Naive thymus-derived CD4-positive, alpha-beta T cell (primary cell): Measurements from ENCODE around the gene FUT3. TPM values are rescaled to one million over a fixed set of nuclear protein-coding genes. Genes with fewer than 3 reads are reported as not detected.

ENCODE experiments used
- ATAC-seq: fragments of 150-1000 bp; cut with Tn5 transposase; 2 replicates; pipeline ENCODE4 v1.10.0; 2021; ENCODE audit warnings: mild to moderate bottlenecking, moderate library complexity
- CTCF ChIA-PET: fragments of 350-600 bp; sonication (Branson Sonifier 250); formaldehyde crosslinking; loops from one replicate; lab custom pipeline; 2021; ENCODE audit warnings: antibody characterized with exemption; lab: Charles Lee
- POLR2A ChIA-PET: fragments of 350-600 bp; sonication (Branson Sonifier 250); formaldehyde crosslinking; loops from one replicate; lab custom pipeline; 2021; ENCODE audit warnings: antibody characterized with exemption, inconsistent platforms; lab: Charles Lee
- DNase-seq, 9 donors: peaks; one replicate each; pipeline versions ENCODE4 v3.0.0 to v3.0.0-alpha.2; 2020 to 2022; ENCODE audit warnings: mixed read lengths in 1 of 9
- H3K27ac ChIP-seq: one replicate; pipeline ENCODE4 v1.7.0; 2013; ENCODE audit warnings: mild to moderate bottlenecking, low read depth, low read length, moderate library complexity
- H3K27me3 ChIP-seq, 2 donors: one replicate each; pipeline ENCODE4 v1.7.0; 2013; ENCODE audit warnings: low read length in 2 of 2, mild to moderate bottlenecking in 2 of 2, moderate library complexity in 2 of 2; ENCODE audit not compliant: control insufficient read depth in 2 of 2, insufficient read depth in 2 of 2
- H3K36me3 ChIP-seq, 3 experiments: 1 replicate in 2 of 3; 2 replicates in 1 of 3; pipeline ENCODE4 v1.7.0; 2013; ENCODE audit warnings: low read length in 3 of 3, mild to moderate bottlenecking in 3 of 3, moderate library complexity in 1 of 3; ENCODE audit not compliant: insufficient read depth in 3 of 3, control insufficient read depth in 2 of 3
- H3K4me1 ChIP-seq, 2 donors: one replicate each; pipeline ENCODE4 v1.7.0; 2013; ENCODE audit warnings: low read length in 2 of 2, mild to moderate bottlenecking in 2 of 2, moderate library complexity in 1 of 2; ENCODE audit not compliant: control insufficient read depth in 2 of 2, insufficient read depth in 2 of 2
- H3K4me3 ChIP-seq: 2 replicates; pipeline ENCODE4 v1.7.0; 2013; ENCODE audit warnings: mild to moderate bottlenecking, low read length
- H3K9me3 ChIP-seq, 3 experiments: 1 replicate in 2 of 3; 2 replicates in 1 of 3; pipeline ENCODE4 v1.7.0; 2013; ENCODE audit warnings: low read length in 3 of 3; ENCODE audit not compliant: control insufficient read depth in 2 of 3
- H3K27ac Mint-ChIP-seq, 9 donors: one replicate each; pipeline ENCODE4 v1.8.0; 2020 to 2022; ENCODE audit warnings: mixed read lengths in 9 of 9, mild to moderate bottlenecking in 8 of 9, moderate library complexity in 5 of 9, inconsistent platforms in 2 of 9
- H3K27me3 Mint-ChIP-seq, 5 donors: one replicate each; pipeline ENCODE4 v1.8.0; 2021 to 2022; ENCODE audit warnings: mixed read lengths in 5 of 5, mild to moderate bottlenecking in 1 of 5
- H3K36me3 Mint-ChIP-seq, 5 donors: one replicate each; pipeline ENCODE4 v1.8.0; 2020 to 2022; ENCODE audit warnings: mixed read lengths in 5 of 5, mild to moderate bottlenecking in 3 of 5, inconsistent platforms in 1 of 5
- H3K4me1 Mint-ChIP-seq, 7 donors: one replicate each; pipeline ENCODE4 v1.8.0; 2020 to 2022; ENCODE audit warnings: mixed read lengths in 7 of 7, mild to moderate bottlenecking in 3 of 7, inconsistent platforms in 1 of 7
- H3K4me3 Mint-ChIP-seq, 10 donors: one replicate each; pipeline ENCODE4 v1.8.0; 2020 to 2022; ENCODE audit warnings: mild to moderate bottlenecking in 10 of 10, mixed read lengths in 10 of 10, moderate library complexity in 6 of 10, inconsistent platforms in 2 of 10
- H3K9me3 Mint-ChIP-seq, 11 donors: one replicate each; pipeline ENCODE4 v1.8.0; 2020 to 2022; ENCODE audit warnings: mixed read lengths in 11 of 11, mild to moderate bottlenecking in 4 of 11, inconsistent platforms in 1 of 11, moderate library complexity in 1 of 11
- intact Hi-C, 2 donors: fragments of 100-400 bp; cut with micrococcal nuclease; formaldehyde crosslinking; loops; one replicate each; pipeline ENCODE4 v1.15.1; 2023
- polyA plus RNA-seq, 2 donors: library from polyadenylated mRNA; unstranded; fragments of 300-500 nt; fragmentation: Illumina TruSeq; gene quantifications; one replicate each; pipeline ENCODE4 v1.2.3, GENCODE V29; 2021
- total RNA-seq, 6 experiments: library from RNA in 5 of 6; stranded (reverse) in 5 of 6; gene quantifications; 1 replicate in 5 of 6; 2 replicates in 1 of 6; pipeline ENCODE4 v1.2.3 and lab custom pipeline; 2021 to 2026

Gene FUT3
- total and polyA plus RNA-seq, 7 experiments from 2014 or later: 0.29 to 0.45 TPM; not detected in 5

DNA sequence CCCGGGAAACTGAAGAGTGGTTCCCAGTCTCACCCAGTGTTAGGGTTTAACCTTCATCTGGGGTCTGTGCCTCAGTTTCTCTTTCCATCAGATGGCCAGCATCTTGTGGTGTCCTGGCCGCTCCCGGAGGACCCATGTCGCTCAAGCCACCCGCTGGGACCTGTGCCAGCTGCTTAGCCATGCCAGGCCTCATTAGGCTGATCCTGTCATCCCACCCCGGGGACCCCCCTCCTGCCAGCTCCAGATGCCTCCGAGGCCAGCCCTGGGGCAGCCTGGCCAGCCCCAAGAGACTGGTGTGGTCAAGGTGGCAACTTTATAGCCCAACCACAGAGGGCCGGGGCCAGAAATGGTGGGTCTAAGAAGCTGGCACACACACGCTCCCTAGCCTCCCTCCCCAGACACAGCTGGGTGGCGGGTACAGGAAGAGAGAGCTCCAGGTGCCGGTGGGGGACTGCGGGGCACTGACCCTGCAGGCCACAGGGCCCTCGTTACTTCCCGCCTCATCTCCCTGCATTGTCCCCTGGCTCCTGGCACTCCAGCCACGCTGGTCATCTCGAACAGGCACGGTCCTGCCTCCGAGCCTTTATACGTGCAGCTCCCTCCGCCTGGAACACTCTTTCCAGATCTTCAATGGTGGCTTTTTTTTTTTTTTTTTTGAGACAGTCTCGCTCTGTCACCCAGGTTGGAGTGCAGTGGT lies 43.0 kb downstream of the FUT3 start:
- H3K4me3 ChIP-seq: no peak overlapping the region
- H3K36me3 ChIP-seq: no peaks in the 10 kb centered on the region
- Mint-ChIP-seq H3K27ac (peak overlapping the region in 1 of 9 donors; percentile 66), H3K4me1 (peaks cover 5 to 16% (median 11%) of the 10 kb centered on the region in 7 donors), H3K27me3 (peaks cover 0 to 27% (median 0%) of the 10 kb centered on the region in 5 donors), H3K36me3 (no peaks in the 10 kb centered on the region), H3K4me3 (no peak overlapping the region), H3K9me3 (no peaks in the 10 kb centered on the region)
- ATAC-seq (no peak), DNase-seq (no peak)
- H3K27ac ChIP-seq: no peak overlapping the region
- H3K9me3 ChIP-seq: no peaks in the 10 kb centered on the region
- intact Hi-C loops: no loop called here
- POLR2A ChIA-PET: interaction anchor here (1.1 kb wide), 1 partner anchor 20 kb away, joined by 4 read pairs; no protein-coding TSS in a partner anchor
- no peaks in the 10 kb centered on the region for H3K27me3 ChIP-seq
- H3K4me1 ChIP-seq: peaks cover 10 to 13% of the 10 kb centered on the region in 2 donors
- CTCF ChIA-PET: interaction anchor here (0.9 kb wide), 1 partner anchor 215 kb away, joined by 3 read pairs; no protein-coding TSS in a partner anchor

DNA sequence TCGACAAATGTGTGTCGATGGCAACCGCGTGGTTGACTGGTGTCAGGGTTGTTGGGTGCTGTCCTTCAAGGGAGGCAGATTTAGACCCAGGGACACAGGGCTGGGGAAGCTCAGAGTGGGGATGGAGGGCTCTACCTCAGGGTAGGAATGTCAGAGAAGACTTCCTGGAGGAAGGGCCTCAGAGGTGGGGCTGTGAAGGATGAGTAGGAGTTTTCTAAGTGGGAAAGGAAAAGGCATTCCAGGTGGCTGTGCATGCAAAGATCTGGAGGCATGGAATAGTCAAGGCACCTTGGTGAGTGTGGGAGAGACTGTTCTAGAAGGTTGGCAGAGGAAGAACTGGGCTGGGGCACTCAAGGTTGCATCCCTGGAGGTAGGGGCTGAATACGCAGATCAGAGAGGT lies 44.3 kb downstream of the FUT3 start:
- Histone ChIP-seq H3K4me3 (no peak overlapping the region), H3K27ac (no peak overlapping the region), H3K27me3 (no peaks in the 10 kb centered on the region), H3K9me3 (no peaks in the 10 kb centered on the region), H3K36me3 (no peaks in the 10 kb centered on the region), H3K4me1 (peaks cover 13 to 19% of the 10 kb centered on the region in 2 donors)
- Mint-ChIP-seq H3K4me3 (peak overlapping the region in 1 of 10 donors; percentile 34), H3K27ac (peak overlapping the region in 5 of 9 donors; percentile 22 to 90 (median 56)), H3K36me3 (peaks cover 0 to under 1% (median 0%) of the 10 kb centered on the region in 5 donors), H3K4me1 (peaks cover 7 to 22% (median 19%) of the 10 kb centered on the region in 7 donors), H3K9me3 (peaks cover 0 to 1% (median 0%) of the 10 kb centered on the region in 11 donors), H3K27me3 (peaks cover 0 to 33% (median 2%) of the 10 kb centered on the region in 5 donors)
- no peak for ATAC-seq
- CTCF ChIA-PET: interaction anchor here (0.6 to 1.1 kb wide), 2 partner anchors 216 to 1060 kb away, joined by 3 to 6 read pairs; no protein-coding TSS in a partner anchor
- POLR2A ChIA-PET: no interaction called here
- no peak for DNase-seq
- intact Hi-C loops: no loop called here

DNA sequence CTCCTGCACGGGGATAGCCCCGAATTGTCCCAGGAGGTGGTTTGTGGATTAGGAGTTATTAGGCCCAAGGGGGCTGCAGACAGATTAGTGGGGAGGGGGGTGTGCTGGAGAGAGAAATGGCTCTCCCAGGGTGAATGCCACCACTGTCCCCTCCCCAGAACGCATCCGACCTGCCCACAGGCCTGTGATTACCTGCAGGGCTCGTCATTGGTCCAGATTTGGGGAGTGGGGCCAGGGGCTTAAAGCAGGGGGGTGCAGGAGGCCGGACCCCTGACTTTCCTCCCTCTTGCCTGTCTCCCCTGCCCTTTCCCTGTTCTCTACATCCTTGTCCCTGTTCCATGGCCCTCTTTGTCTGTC lies 45.1 kb downstream of the FUT3 start:
- no peak for ATAC-seq
- CTCF ChIA-PET: interaction anchor here (1.1 kb wide), 1 partner anchor 217 kb away, joined by 6 read pairs; no protein-coding TSS in a partner anchor
- Mint-ChIP-seq H3K9me3 (peaks cover 0 to 1% (median 0%) of the 10 kb centered on the region in 11 donors), H3K27ac (peak overlapping the region in 1 of 9 donors; percentile 41), H3K36me3 (peaks cover 0 to 1% (median 0%) of the 10 kb centered on the region in 5 donors), H3K4me1 (peaks cover 7 to 24% (median 21%) of the 10 kb centered on the region in 7 donors), H3K4me3 (peak overlapping the region in 4 of 10 donors; percentile 14 to 84 (median 62)), H3K27me3 (peaks cover 0 to 37% (median 7%) of the 10 kb centered on the region in 5 donors)
- no peaks in the 10 kb centered on the region for H3K9me3 ChIP-seq
- H3K27me3 ChIP-seq: no peaks in the 10 kb centered on the region
- POLR2A ChIA-PET: no interaction called here
- H3K4me3 ChIP-seq: no peak overlapping the region
- H3K4me1 ChIP-seq: peaks cover 13 to 20% of the 10 kb centered on the region in 2 donors
- no peak for DNase-seq
- no peak overlapping the region for H3K27ac ChIP-seq
- intact Hi-C loops: no loop called here
- H3K36me3 ChIP-seq: no peaks in the 10 kb centered on the region

DNA sequence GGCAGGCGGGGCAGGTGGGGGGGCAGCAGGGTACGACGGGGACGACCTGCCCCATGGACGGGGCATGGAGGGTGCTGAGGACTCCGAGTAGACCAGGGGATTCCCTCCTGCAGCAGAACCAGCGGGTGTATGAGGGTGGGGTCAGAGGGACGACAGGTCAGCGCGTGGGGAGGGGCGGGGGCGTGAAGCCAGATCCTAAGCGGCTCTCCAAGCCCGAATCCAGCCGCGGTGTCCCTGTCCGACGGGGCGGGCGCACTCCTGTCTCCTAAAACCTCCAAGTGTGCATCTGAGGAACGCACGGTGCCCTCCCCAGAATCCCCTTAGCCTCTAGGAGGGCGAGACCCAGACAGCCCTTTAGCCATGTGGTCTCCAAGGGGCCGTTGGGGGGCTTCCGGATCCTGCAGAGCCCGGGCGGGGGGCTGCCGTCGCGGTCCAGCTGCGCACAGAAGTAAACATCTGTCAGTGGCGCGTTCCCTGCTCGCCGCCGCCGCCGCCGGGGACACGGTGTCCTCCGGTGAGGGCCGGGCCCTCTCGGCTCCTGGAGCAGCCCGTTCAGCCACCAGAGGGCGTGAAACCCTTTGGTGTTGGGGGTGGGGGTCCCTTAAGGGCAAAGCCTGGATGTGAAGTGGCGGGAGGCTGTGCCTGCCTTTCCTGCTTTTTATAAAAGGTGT lies 45.7 kb downstream of the FUT3 start:
- Mint-ChIP-seq H3K9me3 (peaks cover 0 to 1% (median 0%) of the 10 kb centered on the region in 11 donors), H3K36me3 (peaks cover 0 to 1% (median 0%) of the 10 kb centered on the region in 5 donors), H3K4me3 (peak overlapping the region in 9 of 10 donors; percentile 18 to 84 (median 59)), H3K27ac (peak overlapping the region in 3 of 9 donors; percentile 4 to 72 (median 41)), H3K27me3 (peaks cover 3 to 39% (median 12%) of the 10 kb centered on the region in 5 donors), H3K4me1 (peaks cover 7 to 24% (median 21%) of the 10 kb centered on the region in 7 donors)
- ChIA-PET CTCF (interaction anchor here (1.1 kb wide), 1 partner anchor 217 kb away, joined by 6 read pairs; no protein-coding TSS in a partner anchor), POLR2A (no interaction called here)
- H3K4me1 ChIP-seq: peaks cover 13 to 20% of the 10 kb centered on the region in 2 donors
- intact Hi-C loops: loop anchor here in 1 of 2 donors (2.0 kb wide), 1 partner anchor 15 kb away; the partner anchor contains the start of gene DUS3L
- H3K9me3 ChIP-seq: no peaks in the 10 kb centered on the region
- peak; percentile 21 for ATAC-seq
- H3K27me3 ChIP-seq: no peaks in the 10 kb centered on the region
- no peak overlapping the region for H3K4me3 ChIP-seq
- H3K36me3 ChIP-seq: no peaks in the 10 kb centered on the region
- DNase-seq: peak; percentile 44 to 66 (median 60)
- H3K27ac ChIP-seq: peak overlapping the region; percentile 21

DNA sequence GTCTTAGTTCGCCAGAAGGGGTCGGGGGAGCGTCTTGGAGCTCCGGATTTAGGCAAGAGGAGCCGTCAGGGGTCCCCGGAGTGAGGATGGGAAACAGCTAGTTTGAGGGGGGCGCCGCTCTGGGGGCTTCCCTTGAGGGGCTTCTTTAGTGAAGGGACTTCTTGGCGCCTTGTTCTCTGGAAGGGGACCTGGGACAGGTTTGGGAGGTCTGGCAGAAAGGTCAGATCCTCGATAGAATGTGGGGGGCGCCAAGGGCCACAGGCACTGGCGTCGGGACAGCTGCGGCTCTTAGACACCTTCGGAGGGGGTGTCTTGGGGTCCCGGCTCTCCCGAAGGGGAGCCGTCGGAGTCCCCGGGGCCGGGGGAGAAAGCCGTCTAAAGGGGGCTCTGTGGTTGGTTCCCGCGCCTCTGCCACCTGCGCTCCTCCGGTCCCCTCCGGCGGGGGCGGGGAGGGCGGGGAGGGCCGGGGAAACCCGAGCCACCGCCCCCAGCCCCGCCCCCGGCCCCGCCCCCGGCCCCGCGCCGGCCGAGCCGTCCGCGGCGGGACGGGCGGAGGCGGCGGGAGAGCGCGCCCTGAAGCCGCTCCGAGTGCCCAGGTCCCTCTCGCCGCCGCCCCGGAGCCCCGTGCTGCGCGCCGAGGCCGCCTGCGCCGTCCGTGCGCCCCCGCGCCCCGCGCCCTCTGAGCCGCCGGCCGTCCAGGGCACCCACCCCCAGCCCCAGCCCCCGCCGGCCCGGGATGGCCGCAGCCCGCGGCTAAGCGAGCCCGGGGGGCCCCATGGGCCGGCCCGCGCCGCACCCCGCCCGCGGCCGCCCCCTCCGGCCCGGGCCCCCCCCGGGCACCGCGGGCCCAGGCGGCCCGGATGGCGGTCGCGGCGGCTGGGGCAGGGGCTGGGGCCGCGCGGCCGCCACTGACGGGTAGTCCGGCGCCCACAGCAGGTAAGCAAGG lies 46.5 kb downstream of the FUT3 start, which contains the start of gene NRTN:
Gene NRTN (plus strand): TSS at position 552 of the 946 bp plus-strand sequence. CDS start 19,099 bp downstream, outside the sequence.
- H3K36me3 Mint-ChIP-seq: peaks cover 0 to 1% (median 0%) of the 10 kb centered on the region in 5 donors
- peak within 1 kb of the TSS; percentile 62 to 84 (median 80) for H3K4me3 Mint-ChIP-seq
- H3K27me3 Mint-ChIP-seq: peaks cover 4 to 40% (median 14%) of the 10 kb centered on the region in 5 donors
- no peaks in the 10 kb centered on the region for H3K36me3 ChIP-seq
- ATAC-seq (peak; percentile 46), DNase-seq (peak in 6 of 9 donors; percentile 23 to 65 (median 38))
- H3K4me1 Mint-ChIP-seq: peaks cover 7 to 24% (median 21%) of the 10 kb centered on the region in 7 donors
- ChIA-PET POLR2A (interaction anchor here (0.5 to 2.1 kb wide), 8 partner anchors 14 to 1366 kb away, joined by 3 to 22 read pairs (median 6); partner anchors contain the start of genes DUS3L and VMAC), CTCF (interaction anchor here (0.8 to 1.9 kb wide), 18 partner anchors 10 to 223 kb away, joined by 3 to 35 read pairs (median 5); partner anchors contain the start of genes NDUFA11, SAFB and SAFB2)
- H3K9me3 Mint-ChIP-seq: peaks cover 0 to 1% (median 0%) of the 10 kb centered on the region in 11 donors
- H3K4me1 ChIP-seq: peaks cover 13 to 20% of the 10 kb centered on the region in 2 donors
- H3K27ac ChIP-seq: peak within 1 kb of the TSS; percentile 44
- H3K4me3 ChIP-seq: peak within 1 kb of the TSS; percentile 64
- no peaks in the 10 kb centered on the region for H3K27me3 ChIP-seq
- peak within 1 kb of the TSS in 8 of 9 donors; percentile 28 to 83 (median 72) for H3K27ac Mint-ChIP-seq
- intact Hi-C loops: loop anchor here (1.0 to 5.0 kb wide), 7 partner anchors 13 to 218 kb away; partner anchors contain the start of genes DUS3L (in 2 of the 2) and VMAC (in 2 of the 2)
- no peaks in the 10 kb centered on the region for H3K9me3 ChIP-seq
